Measurements from ENCODE around the gene IGSF8.

- no peak for TF ChIP-seq POLR2A (IDR thresholded peaks at IDR 0.05)
- TF ChIP-seq, protein P1, sequence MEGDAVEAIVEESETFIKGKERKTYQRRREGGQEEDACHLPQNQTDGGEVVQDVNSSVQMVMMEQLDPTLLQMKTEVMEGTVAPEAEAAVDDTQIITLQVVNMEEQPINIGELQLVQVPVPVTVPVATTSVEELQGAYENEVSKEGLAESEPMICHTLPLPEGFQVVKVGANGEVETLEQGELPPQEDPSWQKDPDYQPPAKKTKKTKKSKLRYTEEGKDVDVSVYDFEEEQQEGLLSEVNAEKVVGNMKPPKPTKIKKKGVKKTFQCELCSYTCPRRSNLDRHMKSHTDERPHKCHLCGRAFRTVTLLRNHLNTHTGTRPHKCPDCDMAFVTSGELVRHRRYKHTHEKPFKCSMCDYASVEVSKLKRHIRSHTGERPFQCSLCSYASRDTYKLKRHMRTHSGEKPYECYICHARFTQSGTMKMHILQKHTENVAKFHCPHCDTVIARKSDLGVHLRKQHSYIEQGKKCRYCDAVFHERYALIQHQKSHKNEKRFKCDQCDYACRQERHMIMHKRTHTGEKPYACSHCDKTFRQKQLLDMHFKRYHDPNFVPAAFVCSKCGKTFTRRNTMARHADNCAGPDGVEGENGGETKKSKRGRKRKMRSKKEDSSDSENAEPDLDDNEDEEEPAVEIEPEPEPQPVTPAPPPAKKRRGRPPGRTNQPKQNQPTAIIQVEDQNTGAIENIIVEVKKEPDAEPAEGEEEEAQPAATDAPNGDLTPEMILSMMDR (IDR thresholded peaks at IDR 0.05) = no peak
Observed at GRCh38 chr1:160130486-160130885, 32.1 kb upstream of the IGSF8 start.
